Measurements from ENCODE around the gene LIPG.

The LIPG gene

DNA sequence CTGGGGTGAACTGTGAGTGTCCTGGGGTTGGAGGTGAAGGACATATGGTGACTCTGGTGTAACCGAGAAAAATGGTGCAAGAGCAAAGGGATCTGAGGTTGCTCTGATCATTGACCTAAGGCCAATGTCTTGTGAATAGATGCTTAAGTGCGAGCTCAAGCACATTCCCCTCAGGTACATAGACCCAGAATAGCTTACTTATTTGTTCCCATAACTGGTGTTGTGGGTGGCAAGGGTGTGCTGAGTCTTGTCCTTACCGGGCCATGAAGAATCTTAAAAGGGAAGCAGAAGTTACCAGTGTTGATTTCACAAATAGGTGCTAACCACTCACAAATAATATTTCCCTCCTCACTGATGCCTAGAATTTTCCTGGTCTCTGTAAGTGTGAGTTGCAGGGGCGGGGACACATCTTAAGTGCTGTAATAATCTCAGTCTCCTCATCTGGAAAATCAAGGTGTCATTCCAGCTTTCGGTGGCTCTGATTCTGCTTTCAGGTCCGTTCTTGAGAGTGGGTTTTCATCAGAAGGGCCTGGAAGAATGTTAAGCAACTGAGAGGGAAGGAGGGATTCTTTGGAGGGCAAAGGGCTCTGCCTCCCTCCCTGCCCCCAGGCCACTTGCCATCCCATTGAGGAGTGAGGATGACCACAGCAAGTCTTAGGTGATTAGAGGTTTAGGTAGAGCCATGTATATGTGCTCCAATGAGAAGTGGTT lies 54.9 kb downstream of the LIPG start:
- DNase-seq: no peak

- DNase-seq: no peak
These were observed 55.5 kb downstream of the LIPG start for GRCh38 chr18:49617329-49617695.

DNA sequence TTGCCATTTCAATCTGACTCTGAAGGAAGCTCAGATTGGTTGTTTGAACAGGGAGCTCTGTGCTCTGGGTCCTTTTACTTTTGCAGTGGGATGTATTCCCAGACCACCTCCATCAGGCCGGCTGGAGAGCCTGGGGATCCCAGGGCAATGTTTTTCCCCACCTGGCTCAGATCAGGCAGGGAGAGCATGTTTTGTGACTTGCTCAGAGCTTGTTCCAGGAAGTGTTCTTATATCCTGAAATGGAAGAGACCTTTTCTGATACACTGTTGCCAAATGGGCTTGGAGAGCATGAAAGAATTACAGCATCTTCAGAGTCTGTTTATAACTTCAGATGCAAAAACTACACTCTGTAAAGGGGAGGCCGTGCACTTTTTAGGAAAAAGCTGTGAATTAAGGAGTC lies 56.0 kb downstream of the LIPG start:
- no peak for DNase-seq

DNA sequence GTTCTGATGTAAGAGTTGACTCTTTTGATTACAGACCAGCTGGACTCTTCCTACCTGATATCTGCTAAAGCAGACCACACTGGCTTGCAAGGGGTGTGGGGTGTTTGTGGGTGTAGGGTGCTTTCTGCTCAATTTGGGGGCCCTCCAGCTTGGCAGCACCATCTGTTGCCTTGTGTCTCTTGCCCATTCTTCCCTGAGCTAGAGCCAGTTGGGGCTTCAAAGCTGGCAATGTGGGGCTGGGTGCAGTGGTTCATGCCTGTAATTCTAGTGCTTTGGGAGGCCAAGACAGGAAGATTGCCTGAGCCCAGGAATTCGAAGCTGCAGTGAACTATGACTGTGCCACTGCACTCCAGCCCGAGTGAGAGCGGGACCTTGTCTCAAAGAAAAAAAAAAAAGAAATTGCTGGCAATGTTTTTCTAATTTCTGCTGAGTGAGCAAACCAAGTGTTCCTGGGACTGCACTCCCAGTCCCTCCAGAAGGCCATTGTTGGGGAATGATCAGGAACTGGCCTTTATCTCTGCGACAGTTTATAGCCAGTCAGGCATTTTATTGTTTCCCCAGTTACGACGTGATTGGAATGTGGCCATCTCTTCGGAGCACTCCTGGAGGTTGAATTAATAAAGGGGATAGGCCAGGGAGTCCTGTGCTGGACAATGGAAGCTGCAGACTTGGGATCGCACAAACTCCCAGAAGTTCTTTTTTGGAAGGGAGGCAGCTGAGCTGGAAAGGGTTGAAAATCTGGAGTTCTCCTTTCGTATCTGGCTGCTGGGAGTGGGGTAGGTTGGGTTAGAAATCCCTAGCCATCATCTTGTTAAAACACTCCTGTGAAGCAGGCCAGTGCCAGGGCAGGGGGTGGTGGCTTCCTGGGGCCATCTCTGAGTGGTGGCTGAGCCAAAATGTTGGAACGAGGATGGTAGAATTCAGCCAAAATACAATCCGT lies 57.2 kb downstream of the LIPG start:
- no peak for DNase-seq

GRCh38 chr18:49619801-49620200 lies 57.9 kb downstream of the LIPG start:
- DNase-seq: no peak

DNA sequence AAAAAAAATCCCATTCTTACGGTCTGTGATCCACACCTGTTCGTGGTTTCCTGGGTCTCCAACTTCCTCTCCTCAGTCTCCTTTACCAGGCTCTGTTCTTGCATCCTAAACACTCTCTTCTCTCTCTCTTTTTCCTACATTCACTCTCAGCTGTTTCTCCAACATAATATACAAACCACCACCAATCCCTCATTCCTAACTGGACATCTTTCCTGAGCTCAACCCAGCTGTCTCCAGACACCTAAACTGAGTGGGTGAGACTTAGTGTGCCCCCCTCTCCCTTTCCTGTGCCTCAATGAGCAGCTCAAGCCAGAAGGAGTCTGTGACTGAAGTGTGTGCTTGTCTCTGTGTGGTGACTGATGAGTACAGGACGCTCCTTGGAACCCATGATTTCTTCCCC lies 59.4 kb downstream of the LIPG start:
- no peak for DNase-seq

- DNase-seq: no peak
These were observed 60.0 kb downstream of the LIPG start for GRCh38 chr18:49621717-49622351.

GRCh38 chr18:49623571-49623970 lies 61.7 kb downstream of the LIPG start:
- DNase-seq: no peak

GRCh38 chr18:49625021-49625691 lies 63.3 kb downstream of the LIPG start:
- DNase-seq: no peak

DNA sequence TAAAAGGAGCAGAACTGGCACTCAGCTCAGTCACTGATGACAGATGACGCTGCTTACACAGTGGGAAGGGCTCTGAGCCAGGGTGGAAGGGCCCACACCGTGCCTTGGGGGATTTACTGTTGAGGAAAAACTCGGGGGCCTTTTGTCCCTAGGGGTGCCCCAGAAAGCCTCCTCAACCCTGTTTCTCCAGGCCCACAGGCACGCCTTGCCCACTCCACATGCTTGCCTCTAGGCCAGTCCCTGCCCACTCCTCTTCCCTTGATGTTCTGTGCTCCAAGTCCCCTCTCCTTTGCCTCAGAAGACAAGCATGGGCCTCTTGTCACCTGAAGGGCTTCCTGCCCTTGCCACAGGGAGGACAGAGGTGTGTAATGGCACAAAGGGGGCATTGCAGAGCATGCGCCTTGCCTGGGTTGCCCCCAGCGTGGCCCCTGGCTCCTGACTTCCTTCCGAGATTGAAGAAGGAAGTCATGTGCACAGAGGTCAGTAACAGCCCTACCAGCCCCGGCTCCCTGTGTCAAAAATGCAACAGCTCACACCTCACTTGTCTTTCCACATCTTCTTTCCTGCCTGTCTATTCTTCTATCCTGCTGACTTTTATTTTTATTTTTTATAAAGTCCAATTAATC lies 65.1 kb downstream of the LIPG start:
- DNase-seq: no peak

- DNase-seq: no peak
These were observed 66.3 kb downstream of the LIPG start for GRCh38 chr18:49628119-49628518.

DNA sequence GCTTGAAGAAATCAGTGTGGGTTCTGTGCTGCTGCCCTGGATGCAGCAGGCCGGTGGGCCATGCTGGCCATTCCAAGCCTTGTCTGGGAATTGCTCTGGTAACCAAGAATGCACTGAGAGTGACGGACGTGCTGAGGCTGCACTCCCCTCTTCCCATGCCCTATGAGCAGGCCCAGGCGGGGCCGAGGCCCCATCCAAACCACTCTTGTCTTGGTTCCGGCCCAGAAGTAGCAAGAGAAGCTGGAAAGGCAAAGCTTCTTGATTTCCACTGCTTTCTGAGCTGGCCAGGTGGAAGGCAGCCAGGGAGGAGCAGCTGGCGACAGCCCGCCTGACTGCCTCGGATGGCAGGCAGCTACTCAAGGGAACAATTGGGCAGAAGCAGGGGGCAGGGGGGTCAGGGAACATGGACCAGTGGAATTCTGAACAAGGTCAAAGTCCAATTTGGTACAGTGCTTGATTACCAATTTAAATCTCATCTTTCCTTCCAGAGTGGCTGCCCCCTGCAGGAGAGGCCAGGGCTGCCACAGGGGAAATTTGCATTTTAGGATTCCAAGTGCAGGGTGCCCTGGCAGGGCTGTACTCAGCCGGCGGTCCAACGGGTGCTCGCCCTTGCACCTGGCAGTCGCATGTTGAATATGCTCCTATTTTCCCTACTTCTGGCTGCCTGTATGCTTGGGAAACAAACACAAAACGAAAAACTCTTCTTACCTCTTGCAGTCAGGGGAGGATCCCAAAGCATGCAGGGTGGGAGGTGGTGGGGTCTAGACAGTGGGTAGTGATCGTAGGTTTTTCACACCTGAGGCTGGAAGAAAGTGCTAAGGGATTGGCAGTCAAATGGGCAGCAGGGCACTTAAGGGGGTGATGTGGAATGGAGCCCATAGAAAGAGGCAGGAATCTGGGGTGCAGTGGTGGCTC lies 67.3 kb downstream of the LIPG start:
- DNase-seq: no peak

GRCh38 chr18:49630246-49630699 lies 68.4 kb downstream of the LIPG start:
- DNase-seq: no peak

GRCh38 chr18:49631146-49631866 lies 69.4 kb downstream of the LIPG start:
- DNase-seq: no peak

GRCh38 chr18:49632588-49632987 lies 70.7 kb downstream of the LIPG start:
- DNase-seq: no peak

- DNase-seq: no peak
These were observed 76.4 kb downstream of the LIPG start for GRCh38 chr18:49638209-49638785.

DNA sequence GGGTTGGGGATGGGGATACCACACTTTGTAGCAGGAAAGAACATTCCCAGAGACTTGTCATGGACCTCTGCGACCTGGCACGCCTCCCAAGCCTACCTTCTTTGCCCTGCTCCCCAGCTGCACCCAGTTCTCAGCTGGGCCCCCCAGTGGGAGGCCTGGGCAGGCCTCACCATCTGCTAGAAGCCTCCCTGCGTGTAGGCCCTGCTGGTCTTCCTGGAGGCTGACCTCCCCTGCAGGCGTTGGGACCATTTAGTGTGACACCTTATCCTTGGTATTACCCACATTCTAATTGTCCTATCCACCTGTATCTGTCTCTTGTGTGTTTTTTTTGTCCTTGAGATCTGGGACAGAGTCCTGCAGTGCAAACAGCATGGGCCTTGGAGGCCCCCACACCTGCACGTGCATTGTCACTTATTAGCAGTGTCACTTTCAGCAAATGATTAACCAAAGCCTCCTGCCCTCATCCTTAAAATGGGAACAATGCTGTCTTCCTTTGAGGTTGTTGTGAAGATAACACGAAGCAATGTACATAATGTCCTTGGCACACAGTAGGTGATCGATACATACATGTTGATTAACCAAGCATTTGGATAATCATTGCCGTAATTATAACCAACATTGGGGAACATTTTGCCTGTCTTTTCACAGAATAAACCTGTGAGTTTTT lies 77.2 kb downstream of the LIPG start:
- no peak for DNase-seq

GRCh38 chr18:49639643-49640391 lies 78.0 kb downstream of the LIPG start:
- no peak for DNase-seq

DNA sequence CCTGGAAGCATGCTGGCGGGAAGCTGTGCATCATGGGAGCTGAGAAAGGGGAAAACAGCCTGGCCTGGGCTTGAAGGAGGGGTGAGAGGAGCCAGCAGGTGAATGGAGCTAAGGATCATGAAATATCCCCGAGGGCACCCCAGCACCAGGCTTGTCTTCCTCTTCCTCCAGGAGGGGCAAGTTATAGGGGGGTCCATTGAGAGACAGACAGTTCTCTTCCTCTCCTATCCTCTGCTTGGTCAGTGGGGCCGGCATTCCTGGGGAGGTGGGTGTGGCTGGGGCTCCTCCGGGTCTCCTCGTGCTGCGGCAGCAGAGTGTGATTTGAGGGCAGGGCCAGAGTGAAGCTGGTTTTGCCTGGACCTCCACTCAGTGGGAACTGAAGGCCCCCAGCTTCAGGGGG lies 78.9 kb downstream of the LIPG start:
- no peak for DNase-seq
